Astrocyte of the hippocampus (primary cell): ENCODE data around the gene IP6K2.

Experiments
- DNase-seq: peaks from one replicate; pipeline ENCODE4 v3.0.0; 2011; ENCODE audit warnings: low read depth, low spot score

IP6K2 gene

GRCh38 chr3:48689384-48689783 lies 27.6 kb downstream of the IP6K2 start:
- no peak for DNase-seq

DNA sequence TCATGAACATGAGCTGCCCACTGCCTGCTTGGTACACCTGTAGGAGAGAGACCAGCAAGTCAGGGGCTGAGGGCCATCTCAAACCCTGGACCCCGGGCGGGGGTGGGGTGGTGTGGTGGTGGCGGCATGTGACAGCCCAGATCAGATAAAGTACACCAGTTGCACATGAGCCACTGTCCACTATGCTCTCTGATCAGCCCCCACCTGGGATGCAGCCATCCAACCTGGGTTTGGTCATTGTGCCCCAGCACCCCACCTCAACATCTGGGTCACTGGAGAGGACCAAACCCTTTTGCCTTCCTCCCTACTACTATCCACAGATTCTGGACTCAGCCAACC lies 28.3 kb downstream of the IP6K2 start:
- no peak for DNase-seq

- no peak for DNase-seq
Observed at GRCh38 chr3:48688032-48688736, 28.8 kb downstream of the IP6K2 start.

GRCh38 chr3:48687220-48687678 lies 29.8 kb downstream of the IP6K2 start:
- DNase-seq = no peak

- no peak for DNase-seq
Observed at GRCh38 chr3:48686538-48687219, 30.3 kb downstream of the IP6K2 start.

GRCh38 chr3:48685603-48686511 lies 31.2 kb downstream of the IP6K2 start, which contains the start of gene NCKIPSD:
Gene NCKIPSD (minus strand): TSS chr3:48685915. CDS start chr3:48685807, 108 bp downstream.
- peak; percentile 97 for DNase-seq

DNA sequence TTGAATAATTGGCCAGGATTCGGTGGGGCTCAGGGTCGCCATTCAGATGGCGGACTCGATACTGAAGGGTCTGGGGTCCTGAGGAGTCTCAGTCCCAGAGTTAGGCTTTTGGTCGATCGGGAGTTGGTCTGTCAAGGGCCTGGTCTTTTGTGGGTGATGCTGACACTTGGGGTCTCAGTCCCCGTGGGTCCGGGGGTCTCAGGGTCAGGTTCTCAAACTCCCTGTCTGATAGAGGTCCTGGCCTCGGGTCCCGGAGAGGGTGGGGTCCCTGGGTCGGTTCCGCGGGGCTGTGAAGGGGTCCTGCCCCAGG lies 31.8 kb downstream of the IP6K2 start:
- no peak for DNase-seq

DNA sequence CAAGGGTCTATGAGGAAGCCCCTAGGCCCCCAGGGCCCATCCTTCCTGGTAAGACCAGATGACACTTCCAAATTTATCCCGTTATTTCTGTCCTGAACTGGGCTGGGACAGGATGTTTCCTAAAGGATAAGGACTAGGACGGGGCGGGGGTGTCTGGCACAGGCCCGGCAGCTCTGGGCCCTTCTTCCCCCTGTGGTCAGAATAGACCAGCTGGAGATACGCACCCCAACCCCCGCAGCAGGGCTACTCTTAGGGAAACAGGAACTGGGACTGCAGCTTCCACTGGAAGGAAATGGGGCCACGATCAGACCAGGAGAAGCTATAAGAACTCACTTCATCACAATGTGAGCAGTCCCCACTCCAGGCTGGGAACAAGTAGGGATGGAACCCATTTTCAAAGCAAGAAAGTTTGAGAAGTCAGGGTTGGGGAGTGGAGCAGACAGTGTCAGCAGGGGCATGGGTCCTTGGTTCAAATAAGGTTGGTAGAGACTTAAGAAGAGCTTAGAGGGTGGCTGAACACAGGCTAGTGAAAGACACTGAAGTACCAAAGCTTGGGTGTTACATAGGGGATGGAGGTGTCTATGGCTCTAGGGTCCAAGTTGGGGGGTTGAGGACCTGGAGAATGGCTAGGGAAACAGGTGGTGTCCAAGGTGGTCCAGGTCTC lies 32.4 kb downstream of the IP6K2 start:
- DNase-seq = no peak

GRCh38 chr3:48684054-48684349 lies 33.0 kb downstream of the IP6K2 start:
- DNase-seq = no peak

DNA sequence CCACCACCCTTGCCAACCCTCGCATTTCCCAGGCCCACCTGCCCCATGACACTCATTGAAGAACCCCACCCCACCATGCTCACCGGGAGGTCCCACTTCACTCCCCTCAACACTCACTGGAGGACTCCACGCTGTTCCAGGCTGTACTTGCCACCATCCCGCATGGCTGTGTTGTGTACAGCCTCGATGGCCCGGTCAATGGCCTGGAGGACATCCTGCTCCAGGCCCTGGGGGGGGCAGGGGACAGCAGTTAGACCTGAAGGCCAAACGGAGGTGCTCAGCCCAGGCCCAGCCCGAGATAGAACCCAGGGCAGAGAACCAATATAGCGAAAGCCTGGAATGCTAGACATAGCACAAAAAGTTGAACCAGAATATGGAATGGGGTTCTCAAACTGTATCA lies 34.2 kb downstream of the IP6K2 start:
- DNase-seq = no peak

- no peak for DNase-seq
Observed at GRCh38 chr3:48681974-48682610, 34.9 kb downstream of the IP6K2 start.

DNA sequence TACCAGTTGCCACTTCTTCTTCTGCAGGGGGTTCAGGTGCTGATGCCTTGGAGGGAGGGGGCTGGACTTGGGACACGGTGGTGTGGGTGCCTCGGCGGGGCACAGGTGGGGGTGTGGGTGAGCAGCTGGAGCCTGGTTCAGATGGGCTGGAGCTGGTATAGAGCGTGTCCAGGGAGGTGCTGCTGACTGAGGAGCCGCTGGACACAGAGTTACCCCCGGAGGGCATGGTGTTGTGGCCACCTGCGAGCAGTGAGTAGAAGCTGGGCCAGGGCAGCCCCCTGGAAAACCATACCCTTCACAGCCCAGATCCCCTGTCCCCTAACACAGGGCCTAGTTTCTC lies 35.5 kb downstream of the IP6K2 start:
- no peak for DNase-seq

DNA sequence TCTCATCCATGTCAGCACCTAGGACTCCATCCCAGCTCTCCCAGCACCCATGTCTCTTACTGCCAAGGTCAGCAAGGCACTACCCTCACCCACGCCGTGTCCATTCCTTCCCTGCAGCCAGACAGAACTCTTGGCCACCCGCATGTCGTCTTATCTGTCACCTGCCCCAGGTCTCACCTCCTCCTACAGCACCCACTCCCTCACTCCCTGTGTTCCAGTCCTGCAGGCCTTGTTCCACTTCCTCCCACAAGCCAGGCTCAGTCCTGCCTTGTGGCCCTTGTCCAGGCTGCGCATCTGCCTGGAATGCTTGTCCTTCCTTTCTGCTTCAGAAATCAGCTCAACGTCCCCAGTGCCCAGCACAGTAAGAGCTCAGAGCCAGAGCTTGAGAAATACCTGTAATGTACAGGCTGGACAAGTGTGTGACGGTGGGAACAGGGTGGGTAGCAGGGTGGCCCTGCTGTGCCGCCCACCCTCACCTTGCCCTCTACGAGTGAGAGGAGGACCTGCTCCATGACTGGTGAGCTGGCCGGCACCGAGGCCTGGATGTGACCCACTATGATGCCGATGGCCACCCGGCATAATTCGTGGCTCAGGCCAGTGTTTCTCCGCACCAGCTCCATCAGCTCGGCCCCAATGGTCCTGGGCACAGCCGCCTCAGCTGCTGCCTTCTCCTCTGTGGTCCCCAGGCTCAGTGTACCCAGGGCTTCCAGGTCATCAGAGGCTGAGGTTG lies 36.0 kb downstream of the IP6K2 start:
- DNase-seq = no peak

- DNase-seq = no peak
Observed at GRCh38 chr3:48679411-48680391, 37.3 kb downstream of the IP6K2 start.

DNA sequence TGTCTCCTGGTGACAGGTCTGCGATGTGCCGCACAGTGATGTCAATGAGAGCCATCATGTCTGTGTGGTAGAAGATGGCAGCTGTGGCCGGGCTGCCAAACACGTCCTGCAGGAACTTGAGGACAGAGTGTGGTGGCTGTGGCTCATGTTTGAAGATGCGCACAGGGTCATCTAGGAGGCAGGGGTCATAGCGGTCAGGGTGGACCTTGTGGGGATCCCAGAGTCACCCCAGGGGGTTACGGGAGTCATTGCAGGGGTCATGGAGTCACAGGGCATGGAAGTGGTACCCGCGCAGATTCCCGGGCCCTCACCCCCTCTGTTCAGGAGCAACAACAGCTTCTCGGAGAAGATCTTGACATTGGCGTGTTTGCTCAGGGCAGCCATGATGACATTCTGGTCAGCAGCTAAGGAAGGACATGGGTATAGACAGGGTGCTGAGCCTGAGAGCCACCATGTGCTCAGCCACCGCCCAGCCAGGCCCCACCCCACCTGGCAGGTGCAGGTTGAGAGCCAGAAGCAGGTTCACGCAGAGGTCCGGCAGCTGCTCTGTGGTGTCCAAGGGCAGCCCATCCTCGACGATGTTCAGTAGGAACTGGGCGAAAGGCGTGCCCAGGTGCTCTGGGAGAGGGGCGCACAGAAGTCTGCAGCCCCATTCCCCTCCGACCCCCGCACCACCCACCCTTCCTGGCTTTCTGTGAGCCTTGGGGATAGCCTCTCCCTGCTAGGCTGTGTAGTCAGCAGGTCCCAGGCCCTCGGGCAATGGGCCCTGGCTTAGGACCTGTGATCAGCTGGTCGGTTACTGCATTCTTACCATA lies 38.2 kb downstream of the IP6K2 start:
- no peak for DNase-seq

GRCh38 chr3:48678056-48678455 lies 39.0 kb downstream of the IP6K2 start:
- DNase-seq = peak; percentile 43

DNA sequence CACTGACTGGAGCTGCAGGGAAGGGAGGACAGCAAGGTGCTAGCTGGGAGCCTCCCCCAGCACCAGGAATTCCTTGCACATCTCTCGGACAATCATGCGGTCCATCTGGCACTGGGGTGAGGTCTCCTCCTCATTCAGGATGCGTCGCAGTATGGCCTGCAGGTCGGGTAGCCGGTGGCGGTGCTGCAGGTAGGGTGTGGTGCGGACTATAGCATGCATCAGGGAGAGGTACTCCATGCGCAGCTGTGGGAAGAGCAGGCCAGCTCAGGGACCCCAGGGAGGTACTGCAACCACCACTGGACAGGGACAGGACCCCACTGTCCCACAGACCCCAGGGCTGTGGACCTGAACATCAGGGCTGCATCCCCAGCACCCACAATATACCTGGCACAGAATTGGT lies 42.5 kb downstream of the IP6K2 start:
- no peak for DNase-seq

DNA sequence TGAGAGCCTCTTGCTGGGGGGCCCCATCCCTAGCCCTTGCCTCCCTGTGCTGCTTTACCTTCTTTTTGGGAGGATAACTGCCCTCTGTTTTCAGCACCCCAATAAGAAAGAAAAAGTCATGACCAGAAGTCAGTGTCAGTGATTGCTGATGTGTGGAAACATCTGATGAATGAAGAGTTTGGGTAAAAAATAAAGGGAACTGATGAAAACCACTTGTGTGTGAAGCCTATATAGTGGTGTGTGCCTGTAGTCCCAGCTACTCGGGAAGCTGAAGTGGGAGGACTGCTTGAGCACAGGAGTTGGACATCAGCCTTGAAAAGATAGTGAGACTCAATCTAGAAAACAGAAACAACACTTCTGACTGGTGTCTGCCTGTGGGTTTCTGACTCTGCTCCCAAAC lies 44.5 kb downstream of the IP6K2 start:
- DNase-seq = no peak

- no peak for DNase-seq
Observed at GRCh38 chr3:48664929-48665328, 52.1 kb downstream of the IP6K2 start.
